GM23338 (cell line): ENCODE measurements around the gene NFX1.
"Not testable (repeated sequence)": the region's sequence is repeated elsewhere in the genome, so short reads cannot be mapped to it uniquely, and the experiment has no call there.

Source experiments
- CREB1 ChIP-seq: fragments of 250-450 bp; sonication (Bioruptor Pico); IDR thresholded peaks from 2 replicates; pipeline ENCODE4 v1.5.0; 2020; ENCODE audit warnings: low read depth, mild to moderate bottlenecking, moderate library complexity
- CTCF ChIP-seq, 2 experiments: fragments of 200-600 bp in 1 of 2; sonication (generic) in 1 of 2; conservative IDR thresholded peaks; 2 replicates each; pipeline versions ENCODE4 v1.5.1 to v1.6.1; 2016 to 2017; ENCODE audit warnings: antibody characterized with exemption in 2 of 2, low read depth in 2 of 2, mild to moderate bottlenecking in 2 of 2, moderate library complexity in 1 of 2
- EZH2 ChIP-seq: fragments of 200-600 bp; sonication (generic); IDR thresholded peaks from one replicate; pipeline ENCODE4 v1.8.0; 2017; ENCODE audit warnings: antibody characterized with exemption, mild to moderate bottlenecking, low read depth; ENCODE audit not compliant: unreplicated experiment
- EZH2phosphoT487 ChIP-seq: fragments of 200-600 bp; sonication (generic); IDR thresholded peaks from one replicate; pipeline ENCODE4 v1.8.1; 2018; ENCODE audit warnings: antibody characterized with exemption; ENCODE audit not compliant: unreplicated experiment
- NANOG ChIP-seq: IDR thresholded peaks from 2 replicates; pipeline ENCODE4 v1.6.1; 2016; ENCODE audit warnings: antibody characterized with exemption, borderline replicate concordance
- POLR2AphosphoS5 ChIP-seq: IDR thresholded peaks from 2 replicates; pipeline ENCODE4 v1.6.1; 2016; ENCODE audit warnings: antibody characterized with exemption, low read depth
- STAT1 ChIP-seq: IDR thresholded peaks from one replicate; pipeline ENCODE4 v1.6.1; 2016; ENCODE audit warnings: antibody characterized with exemption; ENCODE audit not compliant: unreplicated experiment
- ZNF114 ChIP-seq: fragments of 250-450 bp; sonication (Bioruptor Pico); IDR thresholded peaks from 2 replicates; pipeline ENCODE4 v1.5.0; 2020; ENCODE audit warnings: mild to moderate bottlenecking, moderate library complexity
- ZNF331 ChIP-seq: fragments of 250-450 bp; sonication (Bioruptor Pico); IDR thresholded peaks from 2 replicates; pipeline ENCODE4 v1.5.0; 2020; ENCODE audit warnings: low read depth, mild to moderate bottlenecking, moderate library complexity
- TF ChIP-seq, protein P1 (sequence below): IDR thresholded peaks from one replicate; pipeline ENCODE4 v1.6.1; 2018; ENCODE audit warnings: antibody characterized with exemption; ENCODE audit not compliant: unreplicated experiment

- not testable (repeated sequence) for TF ChIP-seq CTCF (conservative IDR thresholded peaks at IDR 0.05; ENCODE audit: low read depth in 2 of 2); STAT1; CREB1 (CRISPR knock-in tag); ZNF331 (CRISPR knock-in tag); EZH2phosphoT487; POLR2AphosphoS5; EZH2; NANOG; ZNF114 (CRISPR knock-in tag)
- TF ChIP-seq, protein P1, sequence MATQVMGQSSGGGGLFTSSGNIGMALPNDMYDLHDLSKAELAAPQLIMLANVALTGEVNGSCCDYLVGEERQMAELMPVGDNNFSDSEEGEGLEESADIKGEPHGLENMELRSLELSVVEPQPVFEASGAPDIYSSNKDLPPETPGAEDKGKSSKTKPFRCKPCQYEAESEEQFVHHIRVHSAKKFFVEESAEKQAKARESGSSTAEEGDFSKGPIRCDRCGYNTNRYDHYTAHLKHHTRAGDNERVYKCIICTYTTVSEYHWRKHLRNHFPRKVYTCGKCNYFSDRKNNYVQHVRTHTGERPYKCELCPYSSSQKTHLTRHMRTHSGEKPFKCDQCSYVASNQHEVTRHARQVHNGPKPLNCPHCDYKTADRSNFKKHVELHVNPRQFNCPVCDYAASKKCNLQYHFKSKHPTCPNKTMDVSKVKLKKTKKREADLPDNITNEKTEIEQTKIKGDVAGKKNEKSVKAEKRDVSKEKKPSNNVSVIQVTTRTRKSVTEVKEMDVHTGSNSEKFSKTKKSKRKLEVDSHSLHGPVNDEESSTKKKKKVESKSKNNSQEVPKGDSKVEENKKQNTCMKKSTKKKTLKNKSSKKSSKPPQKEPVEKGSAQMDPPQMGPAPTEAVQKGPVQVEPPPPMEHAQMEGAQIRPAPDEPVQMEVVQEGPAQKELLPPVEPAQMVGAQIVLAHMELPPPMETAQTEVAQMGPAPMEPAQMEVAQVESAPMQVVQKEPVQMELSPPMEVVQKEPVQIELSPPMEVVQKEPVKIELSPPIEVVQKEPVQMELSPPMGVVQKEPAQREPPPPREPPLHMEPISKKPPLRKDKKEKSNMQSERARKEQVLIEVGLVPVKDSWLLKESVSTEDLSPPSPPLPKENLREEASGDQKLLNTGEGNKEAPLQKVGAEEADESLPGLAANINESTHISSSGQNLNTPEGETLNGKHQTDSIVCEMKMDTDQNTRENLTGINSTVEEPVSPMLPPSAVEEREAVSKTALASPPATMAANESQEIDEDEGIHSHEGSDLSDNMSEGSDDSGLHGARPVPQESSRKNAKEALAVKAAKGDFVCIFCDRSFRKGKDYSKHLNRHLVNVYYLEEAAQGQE: not testable (repeated sequence)
Measured at GRCh38 chr9:33385979-33386640, 95.8 kb downstream of the NFX1 start.
